Measurements from ENCODE around the gene CDC45.

DNA sequence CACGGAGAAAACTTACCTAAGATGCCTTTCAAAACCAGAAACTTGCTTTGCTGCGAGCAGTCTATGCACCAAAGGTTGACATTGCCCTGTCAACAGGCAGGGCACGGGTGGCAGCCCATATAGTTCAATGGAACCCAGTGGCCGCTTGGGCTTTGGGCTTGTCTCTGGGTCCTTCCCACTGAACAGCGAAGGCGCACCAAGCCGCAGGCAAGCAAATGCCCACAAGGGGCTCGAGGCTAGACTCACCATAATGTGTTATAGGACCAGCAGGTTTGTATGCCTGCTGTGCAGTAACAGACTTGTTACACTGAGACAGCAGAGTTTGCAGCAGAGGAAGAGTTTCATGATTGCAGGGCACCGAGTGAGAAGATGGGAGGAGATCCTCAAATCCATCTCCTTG lies 24.1 kb downstream of the CDC45 start:
- TF ChIP-seq CTCF (IDR thresholded peaks at IDR 0.05) (no peak), POLR2A (IDR thresholded peaks at IDR 0.05) (no peak)

Measured in adrenal gland (tissue), 5 donors.